Heart right ventricle (tissue), 16 donors: ENCODE data around the gene CA12. TPM values are rescaled to one million over a fixed set of nuclear protein-coding genes. Genes with fewer than 3 reads are reported as not detected.

ENCODE experiments used
- ATAC-seq, 8 donors: fragments of 200-7000 bp; cut with Tn5 transposase; one replicate each; pipeline ENCODE4 v1.9.1; 2020; ENCODE audit warnings: mild to moderate bottlenecking in 8 of 8, moderate library complexity in 8 of 8, moderate number of reproducible peaks in 1 of 8
- DNase-seq, 2 donors: peaks; one replicate each; pipeline ENCODE4 v3.0.0-alpha.2; 2020
- H3K27ac ChIP-seq, 10 donors: fragments of 200-600 bp; sonication (generic) in 2 of 10; one replicate each; pipeline versions ENCODE4 v1.5.0 to v1.8.0; 2020 to 2022; ENCODE audit warnings: mild to moderate bottlenecking in 3 of 10
- H3K27me3 ChIP-seq, 7 donors: fragments of 200-600 bp; one replicate each; pipeline ENCODE4 v1.8.0; 2021 to 2022; ENCODE audit warnings: mild to moderate bottlenecking in 2 of 7
- H3K36me3 ChIP-seq, 9 donors: fragments of 200-600 bp; sonication (generic) in 1 of 9; one replicate each; pipeline versions ENCODE4 v1.5.0 to v1.8.0; 2020 to 2022; ENCODE audit warnings: mild to moderate bottlenecking in 2 of 9
- H3K4me1 ChIP-seq, 9 donors: fragments of 200-600 bp; sonication (generic) in 1 of 9; one replicate each; pipeline versions ENCODE4 v1.5.0 to v1.8.0; 2020 to 2022; ENCODE audit warnings: mild to moderate bottlenecking in 4 of 9
- H3K4me3 ChIP-seq, 10 donors: fragments of 200-600 bp; sonication (generic) in 2 of 10; one replicate each; pipeline versions ENCODE4 v1.5.0 to v1.8.0; 2020 to 2022; ENCODE audit warnings: mild to moderate bottlenecking in 7 of 10, moderate library complexity in 2 of 10
- H3K9me3 ChIP-seq, 11 donors: fragments of 200-600 bp in 10 of 11; sonication (generic) in 2 of 11; one replicate each; pipeline versions ENCODE4 v1.5.0 to v1.8.0; 2013 to 2022; ENCODE audit warnings: mild to moderate bottlenecking in 2 of 11, control low read depth in 1 of 11, moderate library complexity in 1 of 11
- CTCF ChIP-seq, 9 donors: fragments of 200-600 bp; sonication (generic) in 2 of 9; IDR thresholded peaks; one replicate each; pipeline versions ENCODE4 v1.5.0 to v1.8.0; 2021 to 2022; ENCODE audit warnings: antibody characterized with exemption in 9 of 9, mild to moderate bottlenecking in 5 of 9, moderate library complexity in 1 of 9
- WGBS, 2 donors: extraction: QIAGEN DNeasy Blood & Tissue Kit; methylation state at CpG; one replicate each; pipeline ENCODE4 v1.1.7; 2013; ENCODE audit warnings: inconsistent platforms in 1 of 2; 5-methylcytosine and 5-hydroxymethylcytosine counted together
- intact Hi-C, 10 donors: fragments of 100-400 bp; cut with DNase I; formaldehyde crosslinking; loops; one replicate each; pipeline versions ENCODE4 v1.11.1 to v1.14.2; 2022
- polyA plus RNA-seq, 2 donors: library from polyadenylated mRNA; stranded (reverse); fragments of 200-250 nt; gene quantifications; one replicate each; pipeline ENCODE4 v1.2.3, GENCODE V29; 2013
- total RNA-seq, 10 donors: library from RNA; stranded (reverse); fragmentation: NEBNext Ultra II Directional in 3 of 10; extraction: Animal tissue kit (Norgen Biotek cat#: 25700) in 3 of 10; gene quantifications; one replicate each; pipeline versions ENCODE4 v1.2.1 to v1.2.4, GENCODE V29; 2021 to 2023
- donor health status: Arrhythmogenic right ventricular cardiomyopathy.
- donor health status: ischemic (EF 13 %, LVEDD 7.1; RV severe dilation, severe dysfunction).
- donor health status: healthy with polysubstance abuse.
- donor health status: DM: no; HTN: yes; CAD: no.
- donor health status: DM: no; HTN: no; CAD: no.
- donor health status: ischemic (EF 25% LVEDD 6.9; RV normal size, moderate dysfunction).
- donor health status: ischemic (EF 25% LVEDD 5.7; RV mildly dilated, moderate dysfunction).
- donor health status: healthy.
- donor health status: DM: yes; HTN: yes; CAD: no.
- donor health status: Ischemic cardiomyopathy.
- donor health status: ischemic (EF 35%, LVEDD 5.7; RV mildly dilated, moderate dysfunction).
- donor health status: nonischemic (EF 11% LVEDD 7.7; RV severe dilation, severe dysfunction).
- donor health status: DM: yes; HTN: yes; CAD: no.
- donor health status: PGD.
- donor health status: ischemic (EF 29% LVEDD 5.4; RV normal size, mild dysfunction).
- donor health status: nonischemic (EF 23%, LVEDD 6.1; RV moderate dilation, normal function).

CA12 gene
- total and polyA plus RNA-seq, 12 donors = 0.07 to 1.3 (median 0.15) TPM; not detected in 1

GRCh38 chr15:63308947-63309346 lies 72.7 kb downstream of the CA12 start:
- peaks cover 0 to 3% (median 0%) of the 10 kb centered on the region in 9 donors for H3K4me1 ChIP-seq
- intact Hi-C loops = no loop called here
- WGBS, 2 donors = 72 to 76% methylated on average over 2 of the region's 2 CpGs

DNA sequence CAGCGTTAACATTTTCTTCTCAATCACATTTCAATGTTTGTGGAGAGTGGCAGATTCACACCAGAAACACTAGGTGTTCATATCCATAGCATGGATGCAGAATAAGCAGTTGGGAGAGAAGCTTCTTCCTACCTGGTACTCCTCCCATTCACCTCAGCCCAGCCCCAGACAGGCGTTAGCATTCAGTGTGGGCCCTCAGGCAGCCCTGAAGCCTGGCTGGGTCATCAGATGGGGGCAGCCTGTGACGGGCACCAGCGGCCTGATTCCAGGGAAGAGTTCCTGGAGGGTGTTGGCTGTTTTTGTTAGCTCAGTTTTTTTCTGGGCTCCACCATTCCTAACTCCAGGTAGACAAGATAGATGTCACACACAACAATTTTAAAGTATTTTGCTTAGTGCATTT lies 73.2 kb downstream of the CA12 start:
- H3K4me1 ChIP-seq = peaks cover 0 to 3% (median 0%) of the 10 kb centered on the region in 9 donors
- TF ChIP-seq CTCF (IDR thresholded peaks at IDR 0.05) = no peak
- H3K4me3 ChIP-seq = no peak overlapping the region
- ATAC-seq = no peak
- intact Hi-C loops = no loop called here
- no peak overlapping the region for H3K27ac ChIP-seq
- peaks cover 0 to 35% (median 16%) of the 10 kb centered on the region in 9 donors for H3K36me3 ChIP-seq
- no peaks in the 10 kb centered on the region for H3K9me3 ChIP-seq
- 85 to 86% methylated on average over 4 of the region's 4 CpGs for WGBS, 2 donors
- H3K27me3 ChIP-seq = no peaks in the 10 kb centered on the region
- no peak for DNase-seq

More at GRCh38 chr15:63308947-63309346, 72.7 kb downstream of the CA12 start:
- Histone ChIP-seq H3K9me3 (no peaks in the 10 kb centered on the region), H3K27me3 (no peaks in the 10 kb centered on the region), H3K36me3 (peaks cover 0 to 32% (median 16%) of the 10 kb centered on the region in 9 donors), H3K4me3 (no peak overlapping the region), H3K27ac (no peak overlapping the region)
- DNase-seq = no peak
- TF ChIP-seq CTCF (IDR thresholded peaks at IDR 0.05) = no peak
- no peak for ATAC-seq

- WGBS, 2 donors = 88 to 93% methylated on average over 5 of the region's 5 CpGs
- ATAC-seq (no peak), DNase-seq (no peak)
- Histone ChIP-seq H3K27me3 (no peaks in the 10 kb centered on the region), H3K36me3 (peaks cover 0 to 54% (median 23%) of the 10 kb centered on the region in 9 donors), H3K9me3 (no peaks in the 10 kb centered on the region), H3K4me1 (peaks cover 0 to 3% (median 0%) of the 10 kb centered on the region in 9 donors), H3K27ac (no peak overlapping the region), H3K4me3 (no peak overlapping the region)
- intact Hi-C loops = no loop called here
- no peak for TF ChIP-seq CTCF (IDR thresholded peaks at IDR 0.05)
Observed at GRCh38 chr15:63306492-63307073, 75.1 kb downstream of the CA12 start.

DNA sequence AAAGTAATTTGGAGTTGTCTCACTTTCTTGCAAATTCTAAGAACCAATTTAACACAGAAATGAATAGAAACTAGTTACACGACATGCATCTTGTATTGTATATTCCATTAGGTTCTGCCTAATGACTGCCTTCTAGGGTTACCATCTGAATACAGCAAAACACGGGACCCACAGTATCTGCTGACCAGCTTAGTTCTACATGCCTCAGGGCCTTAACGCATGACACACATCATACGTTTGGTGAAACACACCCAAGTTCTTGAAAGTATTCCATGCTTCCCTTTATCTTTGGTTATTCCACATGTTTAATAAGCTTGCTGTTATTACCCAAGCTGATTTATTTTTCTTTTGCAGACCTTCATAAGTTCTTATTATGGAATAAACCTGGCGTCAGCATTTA lies 76.4 kb downstream of the CA12 start:
- no peak overlapping the region for H3K27ac ChIP-seq
- no peaks in the 10 kb centered on the region for H3K9me3 ChIP-seq
- peaks cover 0 to 10% (median 0%) of the 10 kb centered on the region in 9 donors for H3K4me1 ChIP-seq
- TF ChIP-seq CTCF (IDR thresholded peaks at IDR 0.05) = no peak
- H3K4me3 ChIP-seq = no peak overlapping the region
- 96 to 97% methylated on average over 5 of the region's 5 CpGs for WGBS, 2 donors
- H3K27me3 ChIP-seq = no peaks in the 10 kb centered on the region
- peaks cover 0 to 63% (median 23%) of the 10 kb centered on the region in 9 donors for H3K36me3 ChIP-seq
- intact Hi-C loops = no loop called here
- ATAC-seq = no peak
- no peak for DNase-seq
